Measurements from ENCODE around the gene MAMSTR.
"Not testable (repeated sequence)": the region's sequence is repeated elsewhere in the genome, so short reads cannot be mapped to it uniquely, and the experiment has no call there.

Gene MAMSTR

DNA sequence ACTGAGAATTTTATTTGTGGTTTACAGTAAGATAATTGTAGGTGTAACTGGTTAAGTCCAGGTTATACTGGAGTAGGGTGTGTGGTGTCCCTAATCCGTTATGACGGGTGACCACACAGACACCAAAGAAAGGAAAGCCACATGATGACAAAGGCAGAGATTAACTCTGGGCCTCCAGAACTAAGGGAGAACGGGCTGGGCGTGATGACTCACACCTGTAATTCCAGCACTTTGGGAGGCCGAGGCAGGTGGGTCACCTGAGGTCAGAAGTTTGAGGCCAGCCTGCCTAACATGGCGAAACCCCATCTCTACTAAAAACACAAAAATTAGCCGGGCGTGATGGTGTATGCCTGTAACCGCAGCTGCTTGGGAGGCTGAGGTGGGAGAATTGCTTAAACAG is 33.9 kb downstream of the MAMSTR start:
- DNase-seq = no peak

DNA sequence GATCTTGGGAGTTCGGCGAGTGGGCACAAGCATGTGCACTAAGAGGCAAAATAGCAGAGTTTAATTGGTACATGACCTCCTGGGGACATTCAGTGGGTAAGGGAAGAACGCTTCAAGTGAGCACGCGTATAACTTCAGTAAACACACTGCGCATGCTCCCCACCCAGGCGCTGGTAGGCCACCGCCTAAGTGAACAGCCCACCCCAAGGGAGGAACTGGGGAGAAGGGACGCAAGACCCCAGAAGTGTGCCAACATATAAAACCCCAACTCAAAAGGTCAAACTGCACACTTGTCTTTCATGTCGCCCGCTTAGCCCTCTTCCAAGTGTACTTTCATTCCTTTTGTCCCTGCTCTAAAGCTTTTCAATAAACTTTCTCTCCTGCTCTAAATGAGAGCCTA is 36.2 kb downstream of the MAMSTR start:
- peak; percentile 20 for DNase-seq

DNA sequence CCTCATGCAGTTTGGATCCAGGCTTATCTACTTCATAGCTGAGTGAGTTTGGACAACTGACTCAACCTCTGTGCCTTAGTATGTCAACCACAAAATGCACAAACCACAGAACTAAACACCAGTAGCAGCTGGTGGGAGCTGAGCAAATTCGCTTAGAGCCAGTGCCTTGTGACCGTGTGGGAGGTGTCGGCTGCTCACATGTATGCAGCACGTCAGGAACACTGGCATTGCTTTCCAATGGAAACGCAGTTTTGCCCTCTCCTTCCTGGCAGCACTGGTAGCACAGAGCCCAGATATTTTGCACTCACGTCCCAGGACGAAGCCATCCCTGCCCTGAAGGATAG is 38.4 kb downstream of the MAMSTR start:
- DNase-seq = no peak

DNA sequence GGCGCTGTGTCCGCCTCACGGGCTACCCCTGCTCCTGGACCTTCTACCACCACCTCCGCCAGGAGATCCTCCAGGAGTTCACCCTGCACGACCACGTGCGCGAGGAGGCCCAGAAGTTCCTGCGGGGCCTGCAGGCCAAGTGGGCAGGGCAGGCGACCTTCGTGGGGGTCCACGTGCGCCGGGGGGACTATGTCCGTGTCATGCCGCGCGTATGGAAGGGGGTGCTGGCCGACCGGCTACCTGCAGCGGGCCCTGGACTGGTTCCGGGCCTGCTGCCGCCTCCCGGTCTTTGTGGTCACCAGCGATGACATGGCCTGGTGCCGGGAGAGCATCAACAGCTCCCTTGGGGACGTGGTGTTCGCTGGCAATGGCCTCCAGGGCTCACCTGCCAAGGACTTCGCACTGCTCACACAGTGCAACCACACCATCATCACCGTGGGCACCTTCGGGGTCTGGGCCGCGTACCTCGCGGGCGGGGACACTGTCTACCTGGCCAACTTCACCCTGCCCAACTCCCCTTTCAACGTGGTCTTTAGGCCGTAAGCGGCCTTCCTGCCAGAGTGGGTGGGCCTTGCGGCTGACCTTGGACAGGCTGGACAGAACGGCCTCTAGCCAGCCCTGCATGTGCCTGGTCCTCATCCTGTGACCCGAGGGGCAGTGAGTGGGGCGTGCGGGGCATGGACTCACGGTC is 38.9 kb downstream of the MAMSTR start:
- DNase-seq = no peak

DNA sequence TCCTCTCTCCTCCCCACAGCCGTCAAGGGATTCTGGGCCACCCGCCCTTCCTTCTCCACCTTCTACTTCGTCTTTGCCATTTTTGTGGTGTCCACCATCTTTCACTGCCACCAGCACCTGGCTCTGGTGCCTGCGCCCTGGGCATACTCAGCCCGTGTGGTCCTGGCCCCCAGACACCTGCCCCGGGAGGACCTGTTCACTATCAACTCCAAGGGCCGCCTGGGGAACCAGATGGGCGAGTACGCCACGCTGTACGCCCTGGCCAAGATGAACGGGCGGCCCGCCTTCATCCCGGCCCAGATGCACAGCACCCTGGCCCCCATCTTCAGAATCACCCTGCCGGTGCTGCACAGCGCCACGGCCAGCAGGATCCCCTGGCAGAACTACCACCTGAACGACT is 39.5 kb downstream of the MAMSTR start:
- DNase-seq = not testable (repeated sequence)

DNA sequence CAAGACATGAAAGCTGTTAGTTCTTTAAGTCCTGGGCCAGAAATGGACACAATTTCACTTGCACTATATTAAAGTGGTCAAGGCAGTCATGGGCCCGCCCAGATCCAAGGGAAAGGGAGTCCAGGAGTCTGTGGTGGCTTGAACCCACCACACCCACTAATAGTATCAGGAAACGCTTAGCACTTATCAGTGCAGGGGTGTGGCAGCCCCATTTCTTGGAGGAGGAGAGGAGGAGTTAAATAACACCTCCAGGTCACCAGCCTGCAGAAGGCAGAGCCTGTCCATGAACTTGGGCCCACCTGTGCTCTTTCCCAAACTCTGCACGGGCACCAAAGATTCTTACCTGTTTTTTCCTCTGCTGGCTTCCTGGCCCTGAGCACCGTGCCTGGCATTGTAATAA is 41.3 kb downstream of the MAMSTR start:
- no peak for DNase-seq

GRCh38 chr19:48676887-48677286 is 42.6 kb downstream of the MAMSTR start:
- no peak for DNase-seq

GRCh38 chr19:48676487-48676886 is 43.0 kb downstream of the MAMSTR start:
- no peak for DNase-seq

DNA sequence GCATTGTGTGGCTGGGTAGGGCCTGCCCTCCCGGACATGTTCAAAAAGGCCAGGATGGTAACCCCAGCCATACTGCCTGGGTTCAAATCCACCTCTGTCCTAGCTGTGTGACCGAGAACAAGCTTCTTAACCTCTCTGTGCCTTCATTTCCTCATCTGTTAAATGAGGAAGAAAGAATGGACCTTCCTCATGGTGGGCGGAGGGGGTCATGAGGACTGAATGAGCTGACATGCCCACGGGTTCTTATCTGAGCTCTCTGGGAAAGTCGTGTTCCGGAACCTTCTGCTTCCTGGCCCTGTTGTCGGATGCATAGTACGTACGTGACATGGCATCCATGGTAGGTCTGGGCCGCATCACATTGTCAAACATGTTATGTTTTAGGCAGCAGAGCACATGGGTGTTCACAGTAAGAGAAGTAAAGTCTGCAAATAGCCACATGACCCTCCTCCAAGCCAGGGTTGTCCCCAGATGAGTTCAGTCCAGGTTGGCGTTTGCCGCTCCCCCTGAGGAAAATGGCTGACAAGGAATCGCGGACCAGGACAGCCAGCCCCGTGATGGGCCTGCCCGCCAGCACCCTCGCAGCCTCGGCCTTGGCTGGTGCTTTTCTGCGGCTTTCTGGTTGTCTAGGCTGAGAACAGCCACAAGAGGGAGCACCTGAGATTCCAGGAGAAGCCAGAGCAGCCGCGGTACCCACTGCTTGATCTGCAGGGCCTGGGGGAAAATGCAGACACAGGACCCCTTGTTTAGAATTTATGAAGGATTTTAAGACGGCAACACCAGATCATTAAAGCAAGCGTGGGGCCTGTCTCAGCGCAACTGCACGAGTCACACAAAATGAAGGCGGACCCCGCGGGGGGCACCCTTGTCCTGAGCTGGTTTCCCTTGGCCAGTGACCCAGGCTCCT is 44.4 kb downstream of the MAMSTR start:
- peak; percentile 74 for DNase-seq

GRCh38 chr19:48674216-48674809 is 45.2 kb downstream of the MAMSTR start:
- no peak for DNase-seq

DNA sequence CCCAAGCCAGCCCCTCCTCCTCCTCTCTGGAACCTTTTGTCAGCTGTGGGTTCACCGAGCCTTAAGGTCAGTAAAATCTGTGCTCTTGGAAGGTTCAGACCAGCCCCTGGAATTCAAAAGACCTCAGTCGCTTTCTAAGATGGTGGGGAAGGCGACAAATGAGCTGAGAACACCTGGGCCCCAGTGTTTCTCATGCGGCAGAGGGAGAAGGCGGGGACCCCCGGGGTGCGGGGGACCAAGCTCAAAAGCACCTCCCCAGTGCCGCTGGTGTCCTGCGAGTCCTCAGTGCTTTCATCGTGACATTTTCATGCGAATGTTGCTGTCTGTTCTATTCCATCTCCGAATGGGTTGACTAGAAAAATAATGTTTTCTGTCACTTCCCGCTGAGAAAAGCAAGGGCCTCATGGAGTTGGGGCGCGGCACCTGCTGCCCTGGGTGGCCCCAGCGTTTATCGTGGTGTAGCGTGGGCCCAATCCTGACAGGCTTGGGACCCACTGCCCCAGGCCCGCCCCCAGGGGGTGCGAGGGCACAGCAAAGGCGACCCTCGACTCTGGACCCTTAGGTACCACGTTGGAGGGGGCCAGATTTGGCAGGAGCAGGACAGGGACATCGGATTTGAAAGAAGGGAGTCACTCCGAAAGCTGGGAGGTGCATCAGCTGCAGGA is 46.0 kb downstream of the MAMSTR start:
- no peak for DNase-seq

DNA sequence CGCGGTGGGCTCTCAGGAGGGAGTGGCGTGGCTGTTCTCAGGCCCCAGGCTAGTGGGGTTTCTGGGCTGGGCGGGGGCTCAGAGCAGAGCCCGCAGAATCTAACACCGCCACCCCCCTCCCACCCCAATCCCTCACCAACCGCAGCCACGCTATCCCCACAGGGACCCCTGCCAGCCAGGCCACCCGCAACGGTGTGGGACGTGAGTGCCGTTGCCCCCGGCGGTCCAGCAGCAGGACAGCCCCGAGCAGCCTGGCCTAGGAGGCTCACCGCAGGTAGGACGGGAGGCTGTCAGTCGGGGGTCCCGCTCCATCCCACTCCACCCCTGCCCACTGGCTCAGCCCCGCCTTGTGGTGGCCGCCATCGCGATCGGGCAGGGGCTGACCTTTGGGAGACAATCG is 46.5 kb downstream of the MAMSTR start, which contains the start of gene NTN5:
NTN5 (minus strand) TSS at position 24 of the 400 bp plus-strand sequence. CDS start 2,031 bp downstream, outside the sequence.
- DNase-seq = no peak

DNA sequence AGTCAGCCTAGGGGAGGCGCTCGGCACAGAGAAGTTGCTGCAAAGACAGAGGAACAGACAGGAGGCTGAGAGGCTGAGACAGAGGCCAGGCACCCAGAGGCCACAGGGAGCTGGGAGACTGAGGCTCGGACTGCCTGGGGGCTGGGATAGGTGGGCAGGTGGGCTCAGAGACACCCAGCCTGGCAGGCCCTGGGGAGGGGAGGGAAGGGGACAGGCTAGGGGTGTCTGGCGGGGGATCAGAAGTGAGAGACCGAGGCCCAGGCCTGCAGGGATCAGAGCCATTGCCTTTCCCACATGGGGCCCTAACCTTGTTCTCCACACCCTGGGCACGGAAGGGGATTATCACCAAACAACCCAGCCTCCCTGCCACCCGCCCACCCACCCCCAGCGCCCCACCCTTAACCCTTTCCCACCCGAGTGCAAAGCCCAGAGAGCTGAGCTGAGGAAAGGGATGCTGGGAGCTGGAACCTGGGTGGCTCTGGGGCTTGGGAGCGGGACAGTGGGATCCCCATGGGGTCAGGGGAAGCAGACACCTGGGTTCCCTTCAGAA is 48.0 kb downstream of the MAMSTR start:
- DNase-seq = no peak

DNA sequence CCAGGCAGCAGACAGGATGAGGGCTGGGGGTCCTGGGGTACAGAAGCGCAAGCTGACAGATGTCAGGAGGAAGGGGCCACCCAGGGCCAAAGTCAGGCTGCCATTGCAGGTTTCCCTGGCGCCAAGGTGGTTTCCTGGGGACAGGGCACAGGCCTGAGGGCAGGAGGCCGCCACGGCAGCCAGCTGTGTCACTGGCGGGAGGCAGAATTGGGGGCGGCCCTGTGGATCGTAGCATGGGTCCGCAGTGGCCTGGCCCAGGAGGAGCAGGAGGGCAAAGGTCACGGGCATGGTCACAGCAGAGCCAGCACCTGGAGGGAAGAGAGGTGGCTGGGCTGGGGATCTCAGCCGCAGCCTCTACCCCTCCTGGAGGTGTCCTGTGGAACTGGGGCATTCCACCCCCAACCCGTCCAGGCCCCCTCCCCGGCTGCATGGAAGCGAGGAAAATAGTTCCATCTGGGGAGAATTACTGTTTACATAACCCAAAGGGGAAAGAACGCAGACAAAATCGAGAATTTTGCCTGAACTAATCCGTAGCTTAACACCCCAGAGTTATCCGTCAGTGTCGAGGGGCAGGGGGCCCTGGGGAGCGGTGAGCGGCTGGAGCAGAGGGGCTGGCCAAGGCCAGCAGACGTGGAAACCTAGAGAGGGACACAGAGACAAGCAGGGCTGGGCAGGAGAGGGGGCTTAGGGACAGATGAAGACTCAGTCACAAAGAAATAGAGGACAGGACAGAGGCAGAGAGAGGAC is 48.7 kb downstream of the MAMSTR start:
- DNase-seq = no peak

DNA sequence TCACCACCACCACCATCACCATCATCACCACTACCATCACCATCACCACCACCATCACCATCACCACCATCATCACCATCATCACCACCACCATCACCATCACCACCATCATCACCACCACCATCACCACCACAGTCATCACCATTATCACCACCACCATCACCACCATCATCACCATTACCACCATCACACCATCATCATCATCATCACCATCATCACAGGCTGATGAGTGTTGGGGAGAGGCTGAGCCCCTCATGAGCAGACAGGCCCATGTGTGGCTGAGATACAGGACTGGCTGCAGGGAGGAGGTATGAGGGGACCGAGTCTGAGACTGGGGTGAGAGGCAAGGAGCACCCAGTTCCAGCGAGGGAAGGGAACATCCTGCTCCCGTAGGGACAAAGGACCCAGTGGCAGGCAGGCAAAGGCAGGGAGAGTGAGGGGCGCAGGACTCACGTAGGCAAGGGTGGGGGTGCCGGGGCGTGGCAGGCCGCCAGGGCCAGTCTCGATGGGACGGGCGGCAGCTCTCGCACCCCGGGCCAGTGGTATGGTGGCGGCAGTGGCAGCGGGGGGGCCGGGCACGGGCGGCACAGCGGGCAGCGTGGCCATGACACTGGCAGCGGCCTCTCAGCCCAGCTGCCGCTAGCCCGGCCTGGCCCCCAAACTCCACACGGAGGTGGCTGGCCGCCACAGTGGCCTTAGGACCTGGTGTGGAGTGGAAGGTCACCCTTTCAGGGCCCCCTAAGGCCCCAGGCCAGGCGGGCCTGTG is 49.4 kb downstream of the MAMSTR start:
- DNase-seq = no peak

GRCh38 chr19:48668761-48669160 is 50.8 kb downstream of the MAMSTR start:
- no peak for DNase-seq

- DNase-seq = no peak
Observed at GRCh38 chr19:48668332-48668731, 51.2 kb downstream of the MAMSTR start.

- DNase-seq = no peak
Observed at GRCh38 chr19:48665786-48666185, 53.7 kb downstream of the MAMSTR start.

GRCh38 chr19:48664476-48664875 is 55.0 kb downstream of the MAMSTR start:
- no peak for DNase-seq

GRCh38 chr19:48663667-48664066 is 55.9 kb downstream of the MAMSTR start:
- no peak for DNase-seq

Measured in COR-L47 (cell line).